Muscle layer of colon (tissue), 2 donors: ENCODE data around the gene GHRL.
"Not testable (repeated sequence)": the region's sequence is repeated elsewhere in the genome, so short reads cannot be mapped to it uniquely, and the experiment has no call there.

ENCODE experiments used
- H3K27ac ChIP-seq: one replicate; pipeline ENCODE4 v1.7.0; 2013; ENCODE audit warnings: low read depth, mild to moderate bottlenecking, low read length, moderate library complexity
- H3K27me3 ChIP-seq, 2 donors: one replicate each; pipeline ENCODE4 v1.7.0; 2013; ENCODE audit warnings: low read length in 2 of 2, mild to moderate bottlenecking in 2 of 2; ENCODE audit not compliant: insufficient read depth in 2 of 2, control insufficient read depth in 1 of 2
- H3K36me3 ChIP-seq: one replicate; pipeline ENCODE4 v1.7.0; 2013; ENCODE audit warnings: mild to moderate bottlenecking, low read length; ENCODE audit not compliant: insufficient read depth
- H3K4me1 ChIP-seq: one replicate; pipeline ENCODE4 v1.7.0; 2013; ENCODE audit warnings: mild to moderate bottlenecking, low read length; ENCODE audit not compliant: insufficient read depth
- H3K4me3 ChIP-seq, 2 donors: one replicate each; pipeline ENCODE4 v1.7.0; 2013; ENCODE audit warnings: low read length in 2 of 2, low read depth in 1 of 2, mild to moderate bottlenecking in 1 of 2, moderate library complexity in 1 of 2
- H3K9ac ChIP-seq: one replicate; pipeline ENCODE4 v1.7.0; 2013; ENCODE audit warnings: low read length
- H3K9me3 ChIP-seq: one replicate; pipeline ENCODE4 v1.7.0; 2013; ENCODE audit warnings: mild to moderate bottlenecking, low read length
- donor health status: abdominal sarcoma.
- donor health status: Adenocarcinoma of cecum.

The GHRL gene

GRCh38 chr3:10268116-10268515, 24.6 kb downstream of the GHRL start:
- H3K4me1 ChIP-seq, result peaks cover 12% of the 10 kb centered on the region
- no peak overlapping the region for H3K27ac ChIP-seq
- H3K27me3 ChIP-seq, result no peaks in the 10 kb centered on the region
- H3K9ac ChIP-seq, result no peak overlapping the region
- H3K36me3 ChIP-seq, result peaks cover 18% of the 10 kb centered on the region
- no peak overlapping the region for H3K4me3 ChIP-seq
- H3K9me3 ChIP-seq, result no peaks in the 10 kb centered on the region

DNA sequence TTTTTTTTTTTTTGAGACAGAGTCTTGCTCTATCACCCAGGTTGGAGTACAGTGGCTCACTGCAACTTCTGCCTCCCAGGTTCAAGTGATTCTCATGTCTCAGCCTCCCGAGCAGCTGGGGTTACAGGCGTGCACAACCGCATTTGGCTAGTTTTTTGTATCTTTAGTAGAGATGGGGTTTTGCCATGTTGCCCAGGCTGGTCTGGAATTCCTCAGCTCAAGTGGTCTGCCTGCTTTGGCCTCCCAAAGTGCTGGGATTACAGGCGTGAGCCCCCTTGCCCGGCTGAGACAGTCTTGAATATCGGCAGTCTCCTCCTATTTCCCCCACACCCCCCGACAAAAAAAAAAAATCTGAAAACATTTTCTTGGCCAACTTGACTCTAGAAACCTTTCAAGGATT, 25.8 kb downstream of the GHRL start:
- H3K27ac ChIP-seq, H3K27me3 ChIP-seq, H3K4me3 ChIP-seq, H3K4me1 ChIP-seq, H3K9ac ChIP-seq, H3K9me3 ChIP-seq: not testable (repeated sequence)
- H3K36me3 ChIP-seq, result peaks cover 17% of the 10 kb centered on the region

- no peak overlapping the region for H3K4me3 ChIP-seq
- no peak overlapping the region for H3K9ac ChIP-seq
- no peak overlapping the region for H3K27ac ChIP-seq
- H3K27me3 ChIP-seq, result no peaks in the 10 kb centered on the region
- peaks cover 15% of the 10 kb centered on the region for H3K36me3 ChIP-seq
- no peaks in the 10 kb centered on the region for H3K9me3 ChIP-seq
- peaks cover 10% of the 10 kb centered on the region for H3K4me1 ChIP-seq
These were observed 26.9 kb downstream of the GHRL start for GRCh38 chr3:10265833-10266232.

DNA sequence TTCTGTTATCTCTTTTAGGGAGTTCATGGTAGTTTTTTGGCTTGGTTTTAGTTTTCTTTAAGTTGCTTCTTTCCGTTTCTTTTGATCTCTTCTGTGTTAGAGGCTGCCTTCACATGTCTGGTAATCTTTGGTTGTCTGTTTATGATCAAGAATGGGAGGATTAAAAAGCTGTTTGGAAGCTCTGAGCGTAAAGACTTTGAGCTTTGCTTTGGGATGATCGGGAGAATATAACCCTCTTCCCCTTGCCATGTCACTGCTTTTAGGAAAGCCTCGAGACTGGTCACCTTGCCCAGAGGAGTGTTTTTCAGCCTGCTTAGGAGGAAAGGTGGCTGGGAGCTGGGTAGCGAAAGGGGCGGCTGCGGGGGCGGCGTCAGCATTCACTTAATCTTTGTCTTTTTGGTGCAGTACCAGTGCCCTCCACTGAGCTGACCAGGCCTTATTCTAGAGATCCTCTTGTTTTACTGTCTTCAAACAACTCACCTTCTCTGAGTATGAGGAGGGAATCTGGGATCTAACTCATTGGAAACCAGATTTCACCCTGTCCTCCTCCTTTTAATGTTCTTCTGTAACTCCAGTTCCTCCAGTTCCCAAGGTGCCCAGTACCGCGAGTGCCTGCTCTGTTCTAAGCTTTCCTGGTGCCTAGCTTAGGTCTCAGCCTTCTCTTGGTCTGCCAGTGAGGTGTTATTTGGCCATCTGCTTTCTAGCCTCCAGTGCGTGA, 28.9 kb downstream of the GHRL start:
- Histone ChIP-seq H3K27ac (no peak overlapping the region), H3K27me3 (no peaks in the 10 kb centered on the region), H3K9me3 (no peaks in the 10 kb centered on the region), H3K4me1 (peaks cover 10% of the 10 kb centered on the region), H3K4me3 (peak overlapping the region; percentile 7 to 37), H3K36me3 (peaks cover 24% of the 10 kb centered on the region), H3K9ac (no peak overlapping the region)

DNA sequence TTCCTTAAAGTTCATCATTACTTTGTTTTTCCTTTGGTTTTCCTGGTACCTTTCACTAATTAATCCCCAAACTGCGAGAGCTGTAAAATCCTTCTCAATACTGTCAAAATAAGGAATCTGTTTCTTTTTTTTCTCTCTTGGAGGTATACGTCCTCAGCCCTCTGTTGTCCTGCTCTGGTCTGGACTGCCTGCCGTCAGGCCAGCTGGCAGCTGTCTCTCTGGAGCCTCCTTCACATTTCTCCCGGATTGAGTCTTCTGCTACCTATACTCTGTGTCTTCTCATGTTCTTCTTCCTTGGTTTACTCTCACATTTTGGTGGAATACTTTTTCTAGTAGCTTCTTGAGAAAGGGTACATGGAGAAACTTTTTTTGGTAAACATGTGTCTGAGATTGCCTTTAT, 30.7 kb downstream of the GHRL start:
- Histone ChIP-seq H3K27me3 (no peaks in the 10 kb centered on the region), H3K9ac (no peak overlapping the region), H3K4me1 (peaks cover 10% of the 10 kb centered on the region), H3K36me3 (peaks cover 24% of the 10 kb centered on the region), H3K27ac (no peak overlapping the region), H3K9me3 (no peaks in the 10 kb centered on the region), H3K4me3 (no peak overlapping the region)

GRCh38 chr3:10260211-10260701, 32.5 kb downstream of the GHRL start:
- no peaks in the 10 kb centered on the region for H3K27me3 ChIP-seq
- peaks cover 28% of the 10 kb centered on the region for H3K36me3 ChIP-seq
- H3K4me3 ChIP-seq, result no peak overlapping the region
- no peak overlapping the region for H3K27ac ChIP-seq
- no peak overlapping the region for H3K9ac ChIP-seq
- H3K9me3 ChIP-seq, result no peaks in the 10 kb centered on the region
- peaks cover 10% of the 10 kb centered on the region for H3K4me1 ChIP-seq

- peaks cover 10% of the 10 kb centered on the region for H3K4me1 ChIP-seq
- H3K36me3 ChIP-seq, result peaks cover 28% of the 10 kb centered on the region
- no peak overlapping the region for H3K27ac ChIP-seq
- no peak overlapping the region for H3K4me3 ChIP-seq
- no peaks in the 10 kb centered on the region for H3K9me3 ChIP-seq
- no peaks in the 10 kb centered on the region for H3K27me3 ChIP-seq
- H3K9ac ChIP-seq, result no peak overlapping the region
These were observed 32.9 kb downstream of the GHRL start for GRCh38 chr3:10259798-10260197.

GRCh38 chr3:10259036-10259435, 33.7 kb downstream of the GHRL start:
- no peak overlapping the region for H3K4me3 ChIP-seq
- peaks cover 30% of the 10 kb centered on the region for H3K36me3 ChIP-seq

GRCh38 chr3:10255835-10256234, 36.9 kb downstream of the GHRL start:
- peaks cover 4% of the 10 kb centered on the region for H3K4me1 ChIP-seq
- peaks cover 34% of the 10 kb centered on the region for H3K36me3 ChIP-seq
- no peak overlapping the region for H3K9ac ChIP-seq
- no peaks in the 10 kb centered on the region for H3K9me3 ChIP-seq
- H3K4me3 ChIP-seq, result no peak overlapping the region
- H3K27me3 ChIP-seq, result no peaks in the 10 kb centered on the region
- no peak overlapping the region for H3K27ac ChIP-seq

More at GRCh38 chr3:10259036-10259435, 33.7 kb downstream of the GHRL start:
- Histone ChIP-seq H3K4me1 (peaks cover 7% of the 10 kb centered on the region), H3K27me3 (no peaks in the 10 kb centered on the region), H3K27ac (no peak overlapping the region), H3K9ac (no peak overlapping the region), H3K9me3 (no peaks in the 10 kb centered on the region)

- H3K4me1 ChIP-seq, result peaks cover 19% of the 10 kb centered on the region
These were observed 39.0 kb downstream of the GHRL start for GRCh38 chr3:10253731-10254130.

DNA sequence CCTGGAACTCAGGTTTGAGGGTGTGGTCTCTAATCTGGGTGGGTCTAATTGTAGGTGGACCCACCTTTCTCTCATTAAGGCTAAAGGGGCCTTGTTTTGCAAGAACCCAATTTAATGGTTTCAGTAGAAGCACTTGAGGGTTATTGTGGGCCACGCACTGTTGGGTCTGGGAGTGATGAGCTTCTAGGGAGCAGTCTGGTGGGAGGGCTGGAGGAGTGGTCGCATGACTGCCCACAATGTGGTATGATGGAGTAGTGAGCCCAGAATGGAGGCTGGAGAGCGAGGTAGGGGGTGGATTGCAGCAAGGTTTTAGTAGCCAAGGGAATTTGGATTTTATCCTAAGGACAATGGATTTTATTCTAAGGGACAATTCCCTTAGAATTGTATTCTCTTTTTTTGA, 41.7 kb downstream of the GHRL start:
- H3K36me3 ChIP-seq, result peaks cover 22% of the 10 kb centered on the region
- peak overlapping the region; percentile 27 for H3K9ac ChIP-seq
- no peak overlapping the region for H3K4me3 ChIP-seq
- H3K4me1 ChIP-seq, result peaks cover 19% of the 10 kb centered on the region
- H3K9me3 ChIP-seq, result no peaks in the 10 kb centered on the region
- H3K27ac ChIP-seq, result no peak overlapping the region
- no peaks in the 10 kb centered on the region for H3K27me3 ChIP-seq

More at GRCh38 chr3:10253731-10254130, 39.0 kb downstream of the GHRL start:
- H3K9ac ChIP-seq, result no peak overlapping the region
- no peak overlapping the region for H3K27ac ChIP-seq
- H3K4me3 ChIP-seq, result no peak overlapping the region
- peaks cover 25% of the 10 kb centered on the region for H3K36me3 ChIP-seq
- no peaks in the 10 kb centered on the region for H3K27me3 ChIP-seq
- H3K9me3 ChIP-seq, result no peaks in the 10 kb centered on the region

GRCh38 chr3:10249833-10250232, 42.9 kb downstream of the GHRL start:
- Histone ChIP-seq H3K4me1 (peaks cover 19% of the 10 kb centered on the region), H3K9me3 (no peaks in the 10 kb centered on the region), H3K36me3 (peaks cover 21% of the 10 kb centered on the region), H3K27ac (peak overlapping the region; percentile 59), H3K9ac (peak overlapping the region; percentile 27), H3K4me3 (peak overlapping the region; percentile 57 to 93), H3K27me3 (no peaks in the 10 kb centered on the region)
